ENCODE results near the gene CTNNBIP1.
A peak's percentile ranks its signal among the peaks of the same experiment; 100 is the strongest.

Gene CTNNBIP1

GRCh38 chr1:9881838-9882249 lies 28.2 kb downstream of the CTNNBIP1 start:
- Histone ChIP-seq H3K4me3 (ENCODE audit: low read depth, low read length, poor library complexity, severe bottlenecking) (no peak overlapping the region), H3K9me3 (ENCODE audit: low read length) (no peaks in the 10 kb centered on the region), H3K79me2 (ENCODE audit: insufficient read depth, low read length) (no peaks in the 10 kb centered on the region), H3K9ac (ENCODE audit: low read length) (no peak overlapping the region), H3K4me1 (ENCODE audit: insufficient read depth, low read length, severe bottlenecking) (peaks cover 4% of the 10 kb centered on the region), H4K20me1 (ENCODE audit: insufficient read depth, low read length) (no peaks in the 10 kb centered on the region), H3K36me3 (ENCODE audit: insufficient read depth, low read length) (no peaks in the 10 kb centered on the region), H3K27me3 (ENCODE audit: insufficient read depth, low read length) (no peaks in the 10 kb centered on the region), H3F3A (ENCODE audit: insufficient read depth, low read length) (no peaks in the 10 kb centered on the region), H2AFZ (ENCODE audit: low read length) (no peak overlapping the region), H3K4me2 (ENCODE audit: low read length) (no peak overlapping the region), H3K9me2 (ENCODE audit: low read depth, low read length) (no peaks in the 10 kb centered on the region), H3K27ac (ENCODE audit: low read depth, low read length, poor library complexity, severe bottlenecking) (no peak overlapping the region)
- no peak for TF ChIP-seq EZH2 (IDR thresholded peaks at IDR 0.05; ENCODE audit: borderline replicate concordance, low read length)

GRCh38 chr1:9878404-9878803 lies 31.7 kb downstream of the CTNNBIP1 start:
- Histone ChIP-seq H3K79me2 (ENCODE audit: insufficient read depth, low read length) (no peaks in the 10 kb centered on the region), H3K27me3 (ENCODE audit: insufficient read depth, low read length) (no peaks in the 10 kb centered on the region), H3K9me3 (ENCODE audit: low read length) (no peaks in the 10 kb centered on the region), H3F3A (ENCODE audit: insufficient read depth, low read length) (no peaks in the 10 kb centered on the region), H3K4me2 (ENCODE audit: low read length) (no peak overlapping the region), H3K4me1 (ENCODE audit: insufficient read depth, low read length, severe bottlenecking) (peaks cover 9% of the 10 kb centered on the region), H4K20me1 (ENCODE audit: insufficient read depth, low read length) (no peaks in the 10 kb centered on the region), H3K27ac (ENCODE audit: low read depth, low read length, poor library complexity, severe bottlenecking) (no peak overlapping the region), H2AFZ (ENCODE audit: low read length) (no peak overlapping the region), H3K9ac (ENCODE audit: low read length) (no peak overlapping the region), H3K4me3 (ENCODE audit: low read depth, low read length, poor library complexity, severe bottlenecking) (no peak overlapping the region), H3K36me3 (ENCODE audit: insufficient read depth, low read length) (no peaks in the 10 kb centered on the region), H3K9me2 (ENCODE audit: low read depth, low read length) (no peaks in the 10 kb centered on the region)
- TF ChIP-seq EZH2 (IDR thresholded peaks at IDR 0.05; ENCODE audit: borderline replicate concordance, low read length) (no peak), CTCF (IDR thresholded peaks at IDR 0.05; ENCODE audit: low read length) (no peak)

GRCh38 chr1:9877962-9878361 lies 32.1 kb downstream of the CTNNBIP1 start:
- peak overlapping the region; percentile 24; the same call in 1 of the 2 replicates for H3K4me2 ChIP-seq (ENCODE audit: low read length)
- H3K9me2 ChIP-seq (ENCODE audit: low read depth, low read length), result no peaks in the 10 kb centered on the region
- no peaks in the 10 kb centered on the region for H3F3A ChIP-seq (ENCODE audit: insufficient read depth, low read length)
- no peaks in the 10 kb centered on the region for H4K20me1 ChIP-seq (ENCODE audit: insufficient read depth, low read length)
- TF ChIP-seq CTCF (IDR thresholded peaks at IDR 0.05; ENCODE audit: low read length), result no peak
- no peak for TF ChIP-seq EZH2 (IDR thresholded peaks at IDR 0.05; ENCODE audit: borderline replicate concordance, low read length)
- H2AFZ ChIP-seq (ENCODE audit: low read length), result no peak overlapping the region
- H3K36me3 ChIP-seq (ENCODE audit: insufficient read depth, low read length), result no peaks in the 10 kb centered on the region
- H3K79me2 ChIP-seq (ENCODE audit: insufficient read depth, low read length), result no peaks in the 10 kb centered on the region
- H3K27ac ChIP-seq (ENCODE audit: low read depth, low read length, poor library complexity, severe bottlenecking), result no peak overlapping the region
- H3K9ac ChIP-seq (ENCODE audit: low read length), result no peak overlapping the region
- peaks cover 9% of the 10 kb centered on the region for H3K4me1 ChIP-seq (ENCODE audit: insufficient read depth, low read length, severe bottlenecking)
- H3K27me3 ChIP-seq (ENCODE audit: insufficient read depth, low read length), result no peaks in the 10 kb centered on the region
- no peaks in the 10 kb centered on the region for H3K9me3 ChIP-seq (ENCODE audit: low read length)
- H3K4me3 ChIP-seq (ENCODE audit: low read depth, low read length, poor library complexity, severe bottlenecking), result no peak overlapping the region

- no peak overlapping the region for H3K27ac ChIP-seq (ENCODE audit: low read depth, low read length, poor library complexity, severe bottlenecking)
These were observed 34.5 kb downstream of the CTNNBIP1 start for GRCh38 chr1:9875636-9876000.

More at GRCh38 chr1:9875636-9876000, 34.5 kb downstream of the CTNNBIP1 start:
- TF ChIP-seq EZH2 (IDR thresholded peaks at IDR 0.05; ENCODE audit: borderline replicate concordance, low read length) (no peak), CTCF (IDR thresholded peaks at IDR 0.05; ENCODE audit: low read length) (no peak)
- H3K79me2 ChIP-seq (ENCODE audit: insufficient read depth, low read length), result no peaks in the 10 kb centered on the region
- H2AFZ ChIP-seq (ENCODE audit: low read length), result no peak overlapping the region
- no peak overlapping the region for H3K4me2 ChIP-seq (ENCODE audit: low read length)
- H3K36me3 ChIP-seq (ENCODE audit: insufficient read depth, low read length), result no peaks in the 10 kb centered on the region
- H3F3A ChIP-seq (ENCODE audit: insufficient read depth, low read length), result no peaks in the 10 kb centered on the region
- H3K9me3 ChIP-seq (ENCODE audit: low read length), result no peaks in the 10 kb centered on the region
- H3K4me3 ChIP-seq (ENCODE audit: low read depth, low read length, poor library complexity, severe bottlenecking), result no peak overlapping the region
- H3K4me1 ChIP-seq (ENCODE audit: insufficient read depth, low read length, severe bottlenecking), result peaks cover 9% of the 10 kb centered on the region
- H4K20me1 ChIP-seq (ENCODE audit: insufficient read depth, low read length), result no peaks in the 10 kb centered on the region
- no peaks in the 10 kb centered on the region for H3K27me3 ChIP-seq (ENCODE audit: insufficient read depth, low read length)
- no peaks in the 10 kb centered on the region for H3K9me2 ChIP-seq (ENCODE audit: low read depth, low read length)
- no peak overlapping the region for H3K9ac ChIP-seq (ENCODE audit: low read length)
